GM15510 (cell line): ENCODE measurements around the gene U2AF2.

Experiments used
- POLR2A ChIP-seq: IDR thresholded peaks from 3 replicates; pipeline ENCODE4 v1.6.1; 2011; ENCODE audit warnings: borderline replicate concordance; ENCODE audit not compliant: insufficient read length; ENCODE audit errors: extremely low read depth

Gene U2AF2

DNA sequence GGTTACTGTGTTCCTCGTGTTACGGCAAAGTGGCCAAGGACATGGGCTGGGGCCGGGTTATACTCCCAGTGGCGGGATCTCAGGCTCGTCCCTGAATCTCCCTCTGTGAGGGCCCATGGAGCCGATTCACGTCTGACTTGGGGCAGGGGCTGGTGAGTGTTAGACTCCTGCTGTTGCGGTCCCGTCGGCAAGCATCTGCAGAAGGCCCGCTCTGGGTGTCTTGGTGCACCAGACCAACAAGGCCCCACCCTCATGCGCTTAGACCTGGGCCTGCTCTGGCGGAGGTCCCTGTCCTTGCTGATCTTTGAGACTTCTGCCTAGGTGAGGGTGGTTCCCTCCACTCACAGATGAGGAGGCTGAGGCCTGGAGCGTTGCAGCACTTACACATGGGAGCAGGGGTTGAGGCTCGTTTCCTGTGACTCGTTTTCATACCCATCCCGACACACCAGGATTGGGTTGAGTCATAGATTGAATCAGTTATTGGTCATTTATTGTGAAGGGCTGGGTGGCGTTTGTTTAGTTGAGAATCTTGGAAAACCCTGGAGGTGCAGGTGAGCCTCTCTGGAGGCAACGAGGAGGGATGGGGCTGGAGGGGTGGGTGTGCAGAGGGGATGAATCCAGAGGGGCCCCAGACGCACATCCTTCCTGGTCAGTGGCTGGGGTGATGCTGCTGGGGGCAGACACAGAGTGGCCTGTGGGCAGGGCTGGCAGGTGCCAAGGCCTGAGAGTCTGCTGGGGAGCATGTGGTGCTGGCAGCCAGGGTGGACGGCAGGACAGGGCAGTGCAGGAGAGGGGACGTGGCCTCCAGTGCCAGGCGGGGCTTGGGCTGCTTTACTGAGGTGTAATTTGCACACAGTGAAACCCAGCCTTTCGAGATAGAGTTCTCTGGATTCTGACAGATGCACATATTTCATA, 24.8 kb downstream of the U2AF2 start:
- TF ChIP-seq POLR2A, result no peak

DNA sequence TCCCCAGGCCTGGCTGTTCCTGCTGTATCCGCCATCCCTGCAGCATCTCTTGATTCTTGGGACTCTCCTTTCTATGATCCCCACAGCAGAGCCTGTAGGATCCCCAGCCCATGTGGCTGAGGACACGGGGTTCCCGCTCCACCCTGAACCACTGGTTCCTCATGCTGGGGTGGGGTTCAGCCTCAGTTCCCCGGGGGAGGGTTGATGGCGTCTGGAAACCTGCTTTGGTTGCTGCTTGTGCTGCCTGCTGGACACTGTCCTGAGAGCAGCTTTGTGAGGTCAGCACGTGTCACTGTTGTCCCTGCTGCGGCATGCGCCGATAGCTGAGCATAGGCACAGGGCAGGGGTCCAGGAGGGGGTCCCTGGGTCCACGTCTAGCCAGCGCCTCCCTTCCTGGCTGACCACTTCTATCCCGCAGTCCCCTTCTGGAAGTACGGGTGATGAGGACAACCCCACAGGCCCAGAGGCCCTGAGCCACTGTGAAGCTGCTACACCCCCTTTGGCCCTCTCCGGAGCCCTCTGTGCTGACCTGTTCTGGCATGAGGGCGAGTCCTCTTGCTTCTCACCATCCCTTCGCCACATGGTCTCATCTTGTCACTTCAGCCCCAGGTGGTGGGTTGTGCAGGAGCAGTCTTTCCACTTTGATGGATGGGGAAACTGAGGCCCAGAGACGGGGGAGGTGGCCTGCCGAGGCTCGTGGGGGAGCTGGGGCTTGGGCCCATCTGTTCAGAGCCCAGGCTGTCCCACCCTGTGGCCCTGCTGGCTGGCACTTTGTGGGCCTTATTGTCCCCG, 25.7 kb downstream of the U2AF2 start:
- TF ChIP-seq POLR2A, result no peak

DNA sequence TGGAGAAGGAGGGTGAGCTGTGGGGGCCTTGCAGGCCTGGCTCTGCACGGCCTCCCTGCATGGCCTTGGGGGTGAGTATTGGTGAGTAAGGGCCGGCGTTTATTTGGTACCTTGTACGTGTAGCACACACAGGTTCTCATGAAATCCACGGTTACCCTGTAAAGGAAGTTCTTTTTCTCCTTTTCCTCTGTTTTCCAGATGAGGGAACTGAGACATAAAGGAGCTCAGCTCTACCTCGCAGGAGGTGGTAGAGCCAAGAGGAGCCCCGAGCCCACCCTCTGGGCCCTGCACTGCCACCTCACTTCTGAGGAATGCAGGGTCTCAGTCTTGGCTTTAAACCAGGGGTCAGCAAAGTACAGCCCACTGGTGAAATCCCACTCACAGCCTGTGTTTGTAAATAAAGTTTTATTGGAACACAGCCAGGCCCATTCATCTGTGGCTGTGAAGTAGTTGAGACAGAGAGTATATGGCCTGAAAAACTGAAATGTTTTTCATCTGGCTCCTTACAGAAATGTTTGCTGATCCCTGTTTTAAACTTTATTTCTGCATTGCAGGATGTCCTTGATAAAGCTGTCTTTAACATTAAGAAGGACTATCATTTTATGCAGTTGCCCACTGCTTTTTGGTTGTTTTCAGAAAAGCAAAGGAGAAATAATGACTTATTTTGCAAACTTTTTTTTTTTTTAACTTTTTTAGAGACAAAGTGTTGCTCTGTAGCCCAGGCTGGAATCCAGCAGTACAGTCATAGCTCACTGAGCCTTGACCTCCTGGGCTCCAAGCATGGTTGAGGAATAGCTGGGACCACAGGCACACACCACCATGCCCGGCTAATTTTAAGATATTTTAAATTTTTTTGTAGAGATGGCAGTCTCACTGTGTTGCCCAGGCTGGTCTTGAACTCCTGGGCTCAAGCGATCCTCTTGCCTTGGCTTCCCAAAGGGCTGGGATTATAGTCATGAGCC, 26.6 kb downstream of the U2AF2 start:
- TF ChIP-seq POLR2A, result no peak

DNA sequence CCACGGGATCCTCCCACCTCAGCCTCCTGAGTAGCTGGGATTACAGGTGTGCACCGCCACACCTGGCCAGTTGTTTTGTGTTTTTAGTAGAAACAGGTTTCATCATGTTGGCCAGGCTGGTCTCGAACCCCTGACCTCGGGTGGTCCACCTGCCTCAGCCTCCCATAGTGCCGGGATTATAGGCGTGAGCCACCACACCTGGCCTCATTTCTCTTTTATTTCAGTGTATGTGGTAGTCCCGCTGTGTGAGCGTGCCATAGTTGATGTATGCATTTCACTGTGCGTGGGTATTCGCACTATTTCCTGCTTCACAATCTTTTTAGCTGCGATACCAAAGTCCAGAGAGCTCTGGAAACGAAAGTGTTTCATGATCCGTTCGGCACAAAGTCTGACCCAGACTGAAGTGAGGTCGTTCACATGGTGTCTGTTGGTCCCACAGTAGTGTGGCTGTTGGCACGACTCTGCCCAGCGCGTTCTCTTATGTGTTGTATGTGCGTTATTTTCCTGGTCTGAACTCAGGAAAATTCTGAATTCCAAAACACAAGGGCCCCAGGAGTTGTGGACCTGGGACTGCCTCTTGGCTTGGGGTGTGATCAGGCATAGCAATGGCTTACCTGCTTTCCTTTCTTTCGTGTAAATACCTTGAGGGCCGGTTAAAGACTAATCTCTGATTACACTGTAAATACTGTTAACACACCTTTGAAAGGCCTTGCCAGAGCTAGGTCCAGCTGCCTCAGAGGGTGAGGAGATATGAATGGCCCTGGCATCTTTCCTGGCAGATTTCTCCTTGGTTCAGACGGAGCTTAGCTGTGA, 28.8 kb downstream of the U2AF2 start:
- no peak for TF ChIP-seq POLR2A

DNA sequence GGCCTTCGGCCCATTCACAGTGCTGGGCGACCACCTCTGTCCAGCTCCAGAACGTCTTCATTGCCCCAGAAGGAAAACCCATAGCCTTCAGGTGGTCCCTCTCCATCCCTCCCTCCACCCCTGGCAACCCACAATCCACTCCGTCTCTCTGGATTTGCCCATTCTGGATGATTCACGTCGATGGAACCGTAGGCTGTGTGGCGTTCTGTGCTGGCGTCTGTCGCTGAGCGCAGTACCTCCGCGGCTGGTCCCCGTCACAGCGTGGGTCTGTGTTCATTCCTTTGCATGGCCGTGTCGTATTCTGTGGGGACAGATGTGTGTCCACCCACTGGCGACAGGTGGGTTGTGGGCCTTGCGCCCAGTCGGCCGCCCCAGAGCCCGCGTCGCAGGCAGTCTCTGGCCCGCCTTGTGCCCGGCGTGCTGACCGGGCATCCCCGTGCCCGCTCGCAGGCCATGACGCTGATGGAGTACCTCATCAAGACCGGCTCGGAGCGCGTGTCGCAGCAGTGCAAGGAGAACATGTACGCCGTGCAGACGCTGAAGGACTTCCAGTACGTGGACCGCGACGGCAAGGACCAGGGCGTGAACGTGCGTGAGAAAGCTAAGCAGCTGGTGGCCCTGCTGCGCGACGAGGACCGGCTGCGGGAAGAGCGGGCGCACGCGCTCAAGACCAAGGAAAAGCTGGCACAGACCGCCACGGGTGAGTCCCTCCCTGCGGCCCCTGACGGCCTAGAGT, 30.3 kb downstream of the U2AF2 start:
- TF ChIP-seq POLR2A, result no peak

DNA sequence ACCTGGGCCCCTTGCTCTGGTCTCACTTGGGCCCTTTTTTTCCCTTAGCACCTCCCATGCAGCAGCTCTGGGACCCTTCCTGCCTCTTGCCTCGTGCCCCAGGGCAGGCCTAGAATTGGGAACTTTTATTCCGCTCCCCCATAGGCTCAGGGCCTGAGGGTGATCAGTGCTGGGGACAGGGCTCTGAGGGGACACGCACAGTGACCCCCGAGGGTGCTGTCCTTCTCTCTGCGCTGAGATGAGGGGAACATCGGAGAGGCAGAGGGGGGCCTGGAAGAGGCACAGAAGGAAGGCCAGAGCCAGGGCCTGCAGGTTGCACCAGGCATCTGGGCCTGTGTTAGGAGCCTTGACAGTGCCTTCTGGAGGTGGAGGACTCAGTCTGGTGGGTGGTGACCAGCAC, 30.9 kb downstream of the U2AF2 start:
- TF ChIP-seq POLR2A, result no peak

DNA sequence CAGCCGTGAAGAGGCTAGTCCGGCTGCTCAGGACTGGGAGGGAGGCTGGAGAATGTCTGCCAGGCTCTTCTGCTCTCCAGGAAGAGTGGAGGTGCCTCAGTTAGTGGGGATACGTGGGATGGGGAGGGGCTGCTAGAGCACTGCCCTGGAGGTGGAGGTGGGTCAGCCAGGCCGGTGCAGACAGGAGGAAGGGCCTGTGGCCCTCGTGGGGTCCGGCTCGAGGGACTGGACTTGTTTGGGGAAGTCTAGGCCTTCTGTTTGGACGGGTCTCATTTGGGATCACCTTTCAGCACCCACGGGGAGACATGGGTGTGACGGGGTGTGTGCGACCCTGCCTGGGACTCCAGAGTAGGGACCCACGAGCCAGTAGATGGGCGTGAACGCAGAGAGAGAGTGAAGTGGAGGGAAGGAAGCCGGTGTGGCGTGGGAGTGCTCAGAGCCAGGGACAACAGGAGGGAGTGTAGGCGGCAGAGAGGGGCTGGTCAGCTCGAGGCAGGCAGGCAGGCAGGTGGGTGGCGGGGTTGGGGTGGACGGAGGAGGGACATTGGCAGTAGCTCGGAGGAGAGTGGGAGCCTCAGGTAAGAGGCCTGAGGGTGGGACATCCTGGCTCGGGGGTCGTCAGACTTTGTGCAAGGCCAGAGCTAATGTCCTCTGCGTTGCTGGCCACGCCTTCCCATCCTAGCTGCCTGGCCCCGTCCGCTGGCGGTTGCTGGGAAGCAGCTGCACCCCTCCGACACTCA, 31.6 kb downstream of the U2AF2 start:
- TF ChIP-seq POLR2A, result no peak

DNA sequence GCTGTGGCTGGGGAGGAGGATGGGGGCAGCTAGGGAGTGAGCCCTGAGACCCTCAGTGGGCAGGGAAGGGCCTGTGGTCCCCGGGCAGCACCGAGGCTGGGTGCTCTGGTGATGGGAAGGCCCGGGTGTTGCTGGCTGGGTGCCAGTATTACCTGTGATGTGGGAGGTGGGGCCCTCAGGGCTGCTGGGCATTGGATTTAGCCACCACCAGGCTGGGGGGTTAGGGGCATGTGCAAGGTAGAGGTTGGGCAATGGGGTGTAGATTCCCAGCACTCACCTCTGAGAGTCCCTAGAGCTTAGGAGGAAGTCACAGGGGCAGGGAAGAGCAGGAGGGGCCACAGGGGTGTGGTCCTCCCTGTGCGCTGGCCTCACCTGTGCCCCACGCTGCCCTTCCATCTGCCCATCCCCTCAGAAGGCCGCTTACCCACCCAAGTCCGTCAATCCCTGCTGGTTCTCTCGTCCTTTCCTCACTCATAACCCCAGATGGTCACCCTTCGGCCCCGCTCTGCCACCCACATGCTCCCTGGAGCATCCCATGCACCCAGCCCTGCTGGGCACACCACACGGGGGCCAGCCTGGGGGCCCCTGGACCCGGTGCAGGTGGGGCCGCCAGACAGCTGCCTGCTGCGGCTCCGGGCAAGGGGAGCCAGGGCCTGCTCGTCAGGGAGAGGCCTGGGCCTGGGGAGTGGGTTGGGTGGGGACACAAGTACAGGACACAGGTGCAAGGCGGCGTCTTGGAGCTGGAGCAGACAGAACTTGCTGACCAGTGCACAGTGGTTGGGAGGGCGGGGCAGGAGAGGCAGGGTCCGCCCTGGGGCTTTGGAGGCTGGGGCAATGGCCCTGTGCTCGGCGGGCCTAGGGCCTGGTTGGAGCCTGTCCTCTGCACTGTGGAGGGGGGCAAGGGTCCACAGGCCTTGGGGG, 32.7 kb downstream of the U2AF2 start:
- TF ChIP-seq POLR2A, result no peak

DNA sequence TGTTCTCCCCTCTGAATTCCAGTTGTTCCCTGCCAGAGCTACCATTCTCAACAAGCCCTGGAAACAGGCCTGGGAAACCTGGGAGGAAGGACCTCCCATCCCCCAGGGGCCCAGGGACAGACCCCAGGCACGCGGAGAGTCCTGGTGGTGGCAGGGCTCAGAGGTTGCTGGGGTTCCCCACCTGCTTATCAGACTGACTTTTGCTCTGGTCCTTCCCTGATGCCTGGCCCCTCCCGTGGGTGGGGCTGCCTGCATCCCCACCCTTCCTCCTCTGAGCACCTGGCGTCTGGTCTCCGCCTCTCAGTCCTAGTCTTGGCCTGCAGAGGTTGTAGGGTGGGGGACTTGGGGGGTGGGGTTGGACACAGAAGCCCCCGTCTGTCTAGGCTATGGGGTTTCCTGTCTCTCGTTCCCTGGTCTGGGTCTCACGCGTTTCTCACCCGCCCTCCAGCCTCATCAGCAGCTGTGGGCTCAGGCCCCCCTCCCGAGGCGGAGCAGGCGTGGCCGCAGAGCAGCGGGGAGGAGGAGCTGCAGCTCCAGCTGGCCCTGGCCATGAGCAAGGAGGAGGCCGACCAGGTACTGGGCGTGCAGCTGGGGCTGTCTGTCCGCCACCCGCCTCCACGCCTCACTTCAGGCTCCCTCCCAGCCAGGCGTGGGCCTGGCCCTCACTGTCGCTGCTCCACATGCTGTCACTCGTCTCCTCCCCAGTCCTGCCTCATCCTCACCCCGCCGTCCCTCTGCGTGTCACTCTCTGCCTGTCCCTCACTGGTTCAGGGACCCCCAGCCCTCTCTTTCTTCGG, 33.8 kb downstream of the U2AF2 start:
- no peak for TF ChIP-seq POLR2A

DNA sequence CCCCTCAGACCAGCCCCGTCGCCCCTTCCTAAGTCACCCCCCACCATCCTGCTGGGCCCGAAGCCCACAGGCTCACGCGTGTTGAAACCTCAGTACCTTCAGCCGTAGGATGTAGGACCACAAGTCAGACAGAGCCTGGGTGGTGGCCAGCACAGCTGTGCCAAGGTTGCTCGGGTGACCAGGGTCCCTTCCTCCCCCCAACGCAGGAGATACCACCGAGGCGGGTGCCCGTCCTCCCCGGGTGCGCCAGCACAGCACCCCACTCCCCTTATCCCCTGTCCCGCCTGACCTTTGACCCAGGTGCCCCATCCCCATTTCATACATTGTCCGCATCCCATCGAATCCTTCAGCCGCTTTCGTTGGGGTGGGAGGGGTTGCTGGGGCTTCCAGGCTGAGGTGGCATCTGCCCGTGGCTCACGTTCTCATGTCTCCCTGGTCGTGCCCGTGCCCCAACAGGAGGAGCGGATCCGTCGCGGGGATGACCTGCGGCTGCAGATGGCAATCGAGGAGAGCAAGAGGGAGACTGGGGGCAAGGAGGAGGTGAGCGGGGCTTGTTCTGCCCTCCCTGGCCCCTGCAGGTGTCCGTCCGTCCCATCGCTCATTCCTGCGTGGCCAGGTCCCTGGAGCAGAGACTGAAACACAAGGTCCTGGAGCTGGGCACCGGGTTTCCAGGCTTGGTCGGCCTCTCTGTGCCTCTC, 34.7 kb downstream of the U2AF2 start:
- no peak for TF ChIP-seq POLR2A
